H9 (cell line): ENCODE data around the gene RCSD1. TPM values are rescaled to one million over a fixed set of nuclear protein-coding genes. Genes with fewer than 3 reads are reported as not detected.

Experiments
- DNase-seq: peaks from one replicate; pipeline ENCODE4 v3.0.0-alpha.2; 2017
- H2AFZ ChIP-seq: one replicate; pipeline ENCODE4 v1.6.1; 2013; ENCODE audit warnings: mild to moderate bottlenecking, low read length, control low read depth, moderate library complexity
- H2AK5ac ChIP-seq: 2 replicates; pipeline ENCODE4 v1.6.1; 2013; ENCODE audit warnings: low read length, control low read depth, mixed read lengths; ENCODE audit not compliant: insufficient read length
- H2BK120ac ChIP-seq: one replicate; pipeline ENCODE4 v1.6.1; 2013; ENCODE audit warnings: low read depth, mild to moderate bottlenecking, low read length, control low read depth, inconsistent platforms; ENCODE audit not compliant: poor library complexity, severe bottlenecking
- H2BK12ac ChIP-seq: 2 replicates; pipeline ENCODE4 v1.6.1; 2013; ENCODE audit warnings: low read length, control low read depth, mixed read lengths, low read depth; ENCODE audit not compliant: insufficient read length
- H2BK15ac ChIP-seq: 2 replicates; pipeline ENCODE4 v1.6.1; 2013; ENCODE audit warnings: low read depth, low read length, control low read depth
- H2BK20ac ChIP-seq: one replicate; pipeline ENCODE4 v1.6.1; 2013; ENCODE audit warnings: low read depth, mild to moderate bottlenecking, low read length, control low read depth, inconsistent platforms; ENCODE audit not compliant: poor library complexity, severe bottlenecking
- H2BK5ac ChIP-seq: 2 replicates; pipeline ENCODE4 v1.6.1; 2013; ENCODE audit warnings: low read length, control low read depth, mixed read lengths; ENCODE audit not compliant: insufficient read length
- H3K14ac ChIP-seq: 2 replicates; pipeline ENCODE4 v1.6.1; 2013; ENCODE audit warnings: low read length, control low read depth; ENCODE audit not compliant: insufficient read depth
- H3K18ac ChIP-seq: 2 replicates; pipeline ENCODE4 v1.6.1; 2013; ENCODE audit warnings: low read depth, mild to moderate bottlenecking, mixed read lengths, low read length, control low read depth; ENCODE audit not compliant: insufficient read length
- H3K23ac ChIP-seq: 2 replicates; pipeline ENCODE4 v1.6.1; 2013; ENCODE audit warnings: low read length, control low read depth, mixed read lengths, low read depth; ENCODE audit not compliant: insufficient read length
- H3K23me2 ChIP-seq: 2 replicates; pipeline ENCODE4 v1.6.1; 2013; ENCODE audit warnings: low read depth, mild to moderate bottlenecking, mixed read lengths, low read length, control low read depth; ENCODE audit not compliant: insufficient read length, poor library complexity, severe bottlenecking
- H3K27ac ChIP-seq: 2 replicates; pipeline ENCODE4 v1.5.1; 2013; ENCODE audit warnings: low read length, control low read depth, mixed read lengths, low read depth; ENCODE audit not compliant: insufficient read length
- H3K27me3 ChIP-seq: 2 replicates; pipeline ENCODE4 v1.6.1; 2013; ENCODE audit warnings: low read length, control low read depth, inconsistent platforms; ENCODE audit not compliant: insufficient read depth
- H3K4ac ChIP-seq: 2 replicates; pipeline ENCODE4 v1.6.1; 2013; ENCODE audit warnings: low read depth, mild to moderate bottlenecking, control low read depth, inconsistent platforms, low read length, moderate library complexity
- H3K4me1 ChIP-seq: 2 replicates; pipeline ENCODE4 v1.6.1; 2013; ENCODE audit warnings: low read length, control low read depth, inconsistent platforms; ENCODE audit not compliant: insufficient read depth
- H3K4me2 ChIP-seq: 2 replicates; pipeline ENCODE4 v1.6.1; 2013; ENCODE audit warnings: low read length, control low read depth, mixed read lengths; ENCODE audit not compliant: insufficient read length, insufficient read depth
- H3K56ac ChIP-seq: 2 replicates; pipeline ENCODE4 v1.6.1; 2013; ENCODE audit warnings: low read depth, mild to moderate bottlenecking, mixed read lengths, low read length, control low read depth; ENCODE audit not compliant: insufficient read length
- H3K79me1 ChIP-seq: 2 replicates; pipeline ENCODE4 v1.6.1; 2013; ENCODE audit warnings: low read depth, mild to moderate bottlenecking, moderate library complexity, low read length, control low read depth, inconsistent platforms; ENCODE audit not compliant: insufficient read depth, poor library complexity, severe bottlenecking
- H3K79me2 ChIP-seq: 2 replicates; pipeline ENCODE4 v1.6.1; 2013; ENCODE audit warnings: low read length, control low read depth, inconsistent platforms; ENCODE audit not compliant: insufficient read depth
- H3K9ac ChIP-seq: 2 replicates; pipeline ENCODE4 v1.6.1; 2013; ENCODE audit warnings: low read length, control low read depth, mixed read lengths; ENCODE audit not compliant: insufficient read length; ENCODE audit errors: extremely low read depth
- H3K9me3 ChIP-seq: one replicate; pipeline ENCODE4 v1.6.1; 2013; ENCODE audit warnings: low read depth, low read length, inconsistent platforms; ENCODE audit not compliant: control insufficient read depth
- H3T11ph ChIP-seq: one replicate; pipeline ENCODE4 v1.6.1; 2013; ENCODE audit warnings: mild to moderate bottlenecking, low read length, control low read depth, inconsistent platforms
- H4K20me1 ChIP-seq: one replicate; pipeline ENCODE4 v1.6.1; 2013; ENCODE audit not compliant: control insufficient read depth, insufficient read length, insufficient read depth
- H4K5ac ChIP-seq: 2 replicates; pipeline ENCODE4 v1.6.1; 2013; ENCODE audit warnings: low read depth, mild to moderate bottlenecking, mixed read lengths, low read length, control low read depth; ENCODE audit not compliant: insufficient read length
- H4K8ac ChIP-seq: replicated peaks from 2 replicates; pipeline ENCODE4 v1.6.1; 2013; ENCODE audit warnings: low read length, control low read depth, mixed read lengths, low read depth; ENCODE audit not compliant: insufficient read length
- H4K91ac ChIP-seq: 2 replicates; pipeline ENCODE4 v1.6.1; 2013; ENCODE audit warnings: low read depth, mild to moderate bottlenecking, moderate library complexity, mixed read lengths, low read length, control low read depth; ENCODE audit not compliant: insufficient read length
- H3K27ac Mint-ChIP-seq, 3 experiments: 2 replicates in 2 of 3; 3 replicates in 1 of 3; pipeline ENCODE4 v1.8.0; 2020 to 2021; ENCODE audit warnings: mixed read lengths in 3 of 3, mild to moderate bottlenecking in 1 of 3, moderate library complexity in 1 of 3
- H3K27me3 Mint-ChIP-seq: 2 replicates; pipeline ENCODE4 v1.8.0; 2021; ENCODE audit warnings: low read depth, mild to moderate bottlenecking, moderate library complexity, mixed read lengths
- H3K36me3 Mint-ChIP-seq, 3 experiments: 2 replicates in 2 of 3; 3 replicates in 1 of 3; pipeline ENCODE4 v1.8.0; 2020 to 2021; ENCODE audit warnings: low read depth in 3 of 3, mixed read lengths in 3 of 3; ENCODE audit not compliant: insufficient read depth in 1 of 3
- H3K4me1 Mint-ChIP-seq, 2 experiments: 2 replicates each; pipeline ENCODE4 v1.8.0; 2020; ENCODE audit warnings: mixed read lengths in 2 of 2
- H3K4me3 Mint-ChIP-seq, 2 experiments: 2 replicates in 1 of 2; 3 replicates in 1 of 2; pipeline ENCODE4 v1.8.0; 2020 to 2021; ENCODE audit warnings: mild to moderate bottlenecking in 2 of 2, mixed read lengths in 2 of 2, moderate library complexity in 1 of 2
- H3K9me3 Mint-ChIP-seq, 2 experiments: 2 replicates in 1 of 2; 3 replicates in 1 of 2; pipeline ENCODE4 v1.8.0; 2020; ENCODE audit warnings: mild to moderate bottlenecking in 2 of 2, mixed read lengths in 2 of 2, moderate library complexity in 1 of 2
- CTCF ChIP-seq: fragments of 200-600 bp; sonication (generic); conservative IDR thresholded peaks from 3 replicates; pipeline ENCODE4 v1.8.0; 2021; ENCODE audit warnings: antibody characterized with exemption, mild to moderate bottlenecking
- WGBS: extraction: QIAGEN DNeasy Blood & Tissue Kit; methylation state at CpG from one replicate; pipeline ENCODE4 v1.1.7; 2013; ENCODE audit warnings: missing lambda C conversion rate, low lambda C conversion rate, mixed read lengths; ENCODE audit not compliant: insufficient read length; ENCODE audit errors: extremely low coverage; 5-methylcytosine and 5-hydroxymethylcytosine counted together
- total RNA-seq: library from RNA; stranded (reverse); gene quantifications from 2 replicates; pipeline ENCODE4 v1.2.1, GENCODE V29; 2021

Gene RCSD1
- total RNA-seq, 1 experiment from 2014 or later, result 0.13 TPM

DNA sequence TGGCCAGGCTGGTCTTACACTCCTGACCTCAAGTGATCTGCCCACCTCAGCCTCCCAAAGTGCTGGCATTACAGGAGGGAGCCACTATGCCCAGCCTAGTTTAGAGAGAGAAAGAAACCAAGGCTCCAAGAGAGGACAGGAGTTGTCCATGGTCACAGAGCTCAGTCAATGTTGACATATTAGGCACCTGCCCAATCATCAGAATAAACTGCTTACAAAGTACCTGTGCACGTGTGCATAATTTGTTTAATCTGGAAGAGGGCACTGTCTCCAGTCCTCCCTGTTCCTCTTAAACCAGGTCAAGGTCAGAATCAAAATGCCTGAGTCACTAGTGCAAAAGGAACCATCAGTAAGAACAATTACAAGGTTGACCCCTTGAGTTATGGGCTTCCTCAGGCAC is 71.5 kb downstream of the RCSD1 start:
- H3K18ac ChIP-seq, result no peak overlapping the region
- no peak overlapping the region for H3T11ph ChIP-seq
- DNase-seq, result no peak
- peaks cover 40 to 42% of the 10 kb centered on the region in 2 experiments for H3K4me1 Mint-ChIP-seq
- no peak overlapping the region for H2BK120ac ChIP-seq
- H3K9me3 Mint-ChIP-seq, result no peaks in the 10 kb centered on the region; a peak in 1 of 5 replicates
- no peak overlapping the region for H3K56ac ChIP-seq
- WGBS, result no CpG with 5 or more reads among the region's 1 CpG
- H3K4me1 ChIP-seq, result peaks cover 9% of the 10 kb centered on the region
- no peak overlapping the region for H4K5ac ChIP-seq
- H2AFZ ChIP-seq, result no peak overlapping the region
- no peak overlapping the region for H3K14ac ChIP-seq
- H3K79me2 ChIP-seq, result no peaks in the 10 kb centered on the region
- H2BK5ac ChIP-seq, result no peak overlapping the region
- H2AK5ac ChIP-seq, result no peak overlapping the region
- TF ChIP-seq CTCF, result no peak
- no peak overlapping the region for H4K8ac ChIP-seq
- H3K27me3 ChIP-seq, result no peaks in the 10 kb centered on the region
- no peak overlapping the region for H3K4me2 ChIP-seq
- H3K23ac ChIP-seq, result no peak overlapping the region
- no peaks in the 10 kb centered on the region for H3K23me2 ChIP-seq
- H3K9ac ChIP-seq, result no peak overlapping the region
- H3K4ac ChIP-seq, result no peak overlapping the region
- no peak overlapping the region for H4K91ac ChIP-seq
- H3K27ac Mint-ChIP-seq, result no peak overlapping the region; a peak in 1 of 7 replicates
- H4K20me1 ChIP-seq, result no peaks in the 10 kb centered on the region
- H2BK20ac ChIP-seq, result no peak overlapping the region
- no peak overlapping the region for H3K27ac ChIP-seq
- H3K4me3 Mint-ChIP-seq, result no peak overlapping the region
- no peaks in the 10 kb centered on the region for H3K36me3 Mint-ChIP-seq
- H3K79me1 ChIP-seq, result no peaks in the 10 kb centered on the region
- H2BK15ac ChIP-seq, result no peak overlapping the region
- H3K27me3 Mint-ChIP-seq, result peaks cover 15% of the 10 kb centered on the region
- H3K9me3 ChIP-seq, result no peaks in the 10 kb centered on the region
- H2BK12ac ChIP-seq, result no peak overlapping the region
